ENCODE measurements around the gene KIF23.

Gene KIF23

DNA sequence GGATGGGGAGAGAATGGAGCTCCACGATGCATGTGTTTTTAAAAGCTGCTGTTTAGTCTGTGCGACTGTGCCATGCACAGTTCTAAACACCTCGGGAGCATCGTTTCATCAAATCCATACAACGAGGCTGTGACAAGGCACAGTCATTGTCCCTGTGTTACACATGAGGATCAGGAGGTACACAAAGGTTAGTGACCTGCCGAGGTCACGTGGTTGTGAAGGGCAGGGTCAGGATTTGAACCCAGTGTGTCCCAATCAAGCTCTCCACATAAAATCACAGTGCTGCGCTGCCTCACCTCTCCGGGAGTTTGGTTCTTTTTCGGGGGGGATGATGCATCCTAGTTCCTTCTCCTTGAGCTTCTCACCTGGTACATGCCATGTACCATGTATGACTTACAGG is 18.7 kb upstream of the KIF23 start:
- DNase-seq: no peak

DNA sequence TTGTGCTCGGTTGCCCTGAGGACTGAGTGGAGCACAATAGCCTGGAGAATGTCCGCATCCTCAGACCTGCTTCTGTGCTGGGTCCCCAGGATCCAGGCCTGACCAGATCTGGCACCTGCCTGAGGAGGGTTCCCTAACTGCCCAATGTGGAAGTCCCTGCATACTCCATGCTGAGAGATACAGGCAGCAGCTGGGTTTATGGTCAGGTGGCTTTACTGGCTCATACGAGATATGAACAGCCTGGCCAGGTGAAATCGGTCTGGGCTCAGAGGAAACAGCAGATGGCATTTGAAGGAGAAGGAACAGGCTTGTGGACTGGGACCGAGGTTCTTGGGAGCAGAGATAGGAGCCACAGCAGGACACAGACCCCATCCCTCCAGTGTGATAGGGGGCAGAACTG is 18.2 kb upstream of the KIF23 start:
- DNase-seq: no peak

DNA sequence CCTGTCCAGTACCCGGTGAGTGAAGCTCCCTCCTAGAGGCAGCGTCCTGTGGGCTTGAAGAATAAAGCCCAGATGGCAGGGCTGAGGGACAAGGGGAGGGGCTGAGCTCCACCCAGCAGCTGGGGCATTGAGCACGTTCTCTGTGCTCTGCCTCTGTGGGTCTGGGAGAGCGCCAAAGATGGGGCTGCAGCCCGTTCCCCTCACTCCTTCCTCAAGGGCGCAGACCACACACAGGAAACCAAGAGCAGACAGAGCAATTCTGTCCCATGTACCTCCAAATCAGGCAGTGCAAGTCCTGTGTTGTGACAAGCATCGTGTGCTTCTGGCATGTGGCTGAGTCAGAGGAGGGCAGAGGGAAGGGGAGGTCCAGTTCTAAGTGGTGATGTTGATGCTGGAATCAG is 15.7 kb upstream of the KIF23 start:
- no peak for DNase-seq

DNA sequence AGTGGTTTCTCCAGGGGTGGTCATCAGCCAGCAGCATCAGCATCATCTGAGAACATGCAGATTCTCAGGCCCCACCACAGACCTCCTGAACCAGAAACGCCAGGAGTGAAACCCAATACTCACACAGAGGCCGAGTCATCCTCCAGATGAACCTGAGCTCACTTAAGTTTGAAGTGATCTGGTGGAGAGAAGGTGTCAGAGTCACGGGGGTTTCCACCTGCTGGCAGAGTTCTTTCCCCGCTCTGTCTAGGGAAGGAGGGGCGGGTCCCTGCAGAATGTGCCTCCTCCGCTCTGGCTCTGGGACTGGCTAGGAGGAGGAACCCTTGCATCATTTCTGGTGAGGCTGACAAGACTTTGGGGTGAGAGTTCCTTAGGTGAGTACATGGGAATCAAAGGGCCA is 13.3 kb upstream of the KIF23 start:
- DNase-seq: no peak

DNA sequence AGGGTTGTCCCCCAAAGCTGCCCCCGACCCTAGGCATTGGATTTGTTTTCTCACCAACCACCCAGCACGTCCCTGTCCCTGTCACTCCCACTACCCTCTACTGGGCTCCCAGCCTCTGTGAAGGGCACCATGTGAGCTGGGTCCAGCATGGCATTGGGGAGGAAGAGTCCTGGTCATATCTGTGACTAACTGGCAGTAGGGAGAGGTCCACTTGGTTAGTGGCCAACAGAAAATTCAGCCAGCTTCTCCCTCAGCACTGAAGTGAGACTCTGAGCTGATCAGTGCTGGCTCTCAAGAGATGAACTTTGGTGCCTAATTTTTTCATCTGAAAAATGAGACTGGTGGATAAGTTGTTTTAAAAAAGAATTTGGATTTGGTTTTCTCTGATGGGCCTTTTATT is 11.3 kb upstream of the KIF23 start:
- DNase-seq: no peak

DNA sequence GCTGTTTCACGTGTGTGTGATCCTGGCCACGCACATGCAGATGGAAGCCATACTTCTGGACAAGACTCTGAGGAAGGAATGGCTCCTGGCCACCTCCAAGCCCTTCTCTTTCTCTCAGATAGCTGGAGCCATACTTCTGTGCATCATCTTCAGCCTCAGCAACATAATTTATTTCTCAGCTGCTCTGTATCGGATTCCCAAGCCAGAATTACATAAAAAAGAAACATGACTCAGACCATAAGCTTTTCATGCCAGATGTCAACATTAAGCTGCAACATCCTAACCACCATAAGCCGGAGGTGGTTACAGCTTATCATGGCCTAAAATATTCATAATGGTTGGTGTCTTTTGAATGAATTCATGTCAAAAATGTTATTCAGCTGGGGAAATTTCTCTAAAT is 10.6 kb upstream of the KIF23 start:
- DNase-seq: no peak

DNA sequence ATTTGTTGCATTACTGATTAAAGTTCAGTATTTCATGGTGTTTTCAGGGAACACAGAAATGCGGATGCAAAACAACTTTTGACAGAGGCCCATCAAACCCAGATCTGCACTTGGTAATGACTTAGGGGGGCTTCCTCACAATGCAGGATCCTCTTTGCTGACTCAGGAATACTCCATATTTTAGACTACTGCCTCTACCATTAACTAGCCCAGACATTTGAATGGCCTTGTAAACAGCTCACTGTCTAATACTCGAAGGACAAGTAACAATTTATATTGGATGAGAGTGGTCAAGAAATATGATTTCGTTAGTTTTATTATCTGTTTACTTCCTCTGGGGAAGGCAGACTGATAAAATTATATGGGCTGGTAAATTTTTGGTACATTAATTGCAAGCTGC is 9.0 kb upstream of the KIF23 start:
- DNase-seq: no peak

DNA sequence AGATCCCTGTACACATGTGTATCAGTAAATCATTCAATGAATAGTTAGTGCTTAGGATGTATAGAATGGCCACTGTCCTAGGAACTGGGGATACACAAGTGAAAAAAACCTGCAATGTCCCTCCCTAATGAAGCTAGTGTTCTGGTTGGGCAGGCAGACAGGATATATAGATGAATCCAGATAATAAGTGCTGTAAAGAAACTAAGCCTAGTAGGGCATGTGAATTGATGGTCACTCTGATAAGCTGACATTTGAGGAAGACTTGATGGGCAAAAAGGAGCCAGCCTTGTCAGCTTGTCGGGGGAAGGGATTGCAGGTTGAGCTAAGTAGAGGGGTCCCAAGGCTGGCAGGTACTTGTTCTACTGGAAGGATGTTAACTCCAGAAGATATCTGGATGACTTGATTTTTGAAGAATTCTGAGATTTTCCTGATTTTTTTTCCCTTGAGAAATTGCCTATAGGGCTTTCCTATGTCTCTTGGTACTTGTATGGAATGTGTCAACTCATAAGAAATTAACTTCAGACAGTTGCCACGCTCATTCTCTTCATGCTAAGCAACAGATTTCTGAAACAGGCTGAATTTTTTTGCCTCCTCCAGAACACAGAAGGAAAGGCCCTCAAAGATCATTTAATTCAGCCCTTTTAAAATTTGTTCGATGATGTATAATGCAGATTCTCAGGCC is 6.3 kb upstream of the KIF23 start:
- no peak for DNase-seq

DNA sequence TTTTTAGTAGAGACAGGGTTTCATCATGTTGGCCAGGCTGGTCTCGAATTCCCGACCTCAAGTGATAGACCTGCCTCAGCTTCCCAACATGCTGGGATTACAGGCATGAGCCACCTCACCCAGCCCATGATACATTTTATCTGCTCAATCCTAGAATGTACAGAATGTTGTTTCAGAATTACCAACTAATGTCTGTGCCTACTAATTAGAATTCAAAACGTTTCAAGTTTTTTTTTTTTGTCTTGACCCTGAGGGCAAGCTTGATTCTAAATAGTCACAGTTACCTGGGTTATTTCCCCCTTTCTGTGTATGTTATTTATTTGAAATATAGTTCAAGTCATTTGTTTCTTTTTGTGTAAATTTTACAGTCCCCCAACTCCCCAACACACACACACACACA is 5.3 kb upstream of the KIF23 start:
- no peak for DNase-seq

DNA sequence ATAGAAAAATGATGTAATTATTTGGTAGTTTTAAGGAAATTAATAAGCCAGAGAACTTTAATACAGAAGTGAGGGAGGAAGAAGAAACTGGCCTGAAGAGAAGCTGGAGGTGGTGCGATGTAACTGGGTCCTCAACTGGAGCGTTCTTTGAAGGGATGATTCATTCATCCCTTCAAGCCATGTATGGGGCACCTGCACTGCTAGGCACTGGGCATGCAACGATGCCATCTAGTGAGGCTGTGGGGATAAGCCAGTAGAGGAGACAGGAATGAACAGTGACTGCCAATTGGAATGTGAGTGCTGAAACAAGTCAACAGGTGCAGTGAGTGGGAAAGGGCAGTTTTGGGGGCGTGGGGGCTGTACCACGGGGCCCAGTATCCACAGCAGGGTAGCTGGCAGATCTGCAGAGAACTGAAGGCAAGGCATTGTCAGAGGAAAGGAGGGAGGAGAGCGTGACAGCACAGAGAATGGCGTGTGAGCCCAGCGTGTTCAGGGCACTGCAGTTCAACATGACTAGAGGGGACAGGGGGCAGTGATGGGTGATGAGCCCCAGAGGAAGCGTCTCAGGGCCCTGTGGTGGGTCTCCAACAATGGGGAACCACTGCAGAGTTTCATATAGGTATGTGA is 3.8 kb upstream of the KIF23 start:
- no peak for DNase-seq

DNA sequence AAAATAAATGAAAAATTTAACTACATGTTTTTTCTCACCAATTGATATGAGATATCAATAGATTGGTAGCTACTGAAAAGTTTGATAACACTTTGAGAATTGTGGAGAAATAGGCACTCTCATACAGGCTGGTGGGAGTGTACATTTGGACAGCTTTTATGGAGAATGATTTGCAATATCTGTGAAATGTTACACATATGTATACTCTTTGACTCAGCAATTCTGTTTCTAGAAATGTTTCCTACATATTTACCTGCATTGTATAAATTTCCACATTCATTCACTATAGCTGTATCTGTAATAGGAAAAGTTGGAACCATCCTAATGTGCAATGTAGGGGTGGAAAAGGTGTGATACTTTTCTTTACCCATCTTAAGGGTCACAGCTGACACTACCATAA is 1.9 kb upstream of the KIF23 start:
- DNase-seq: no peak

DNA sequence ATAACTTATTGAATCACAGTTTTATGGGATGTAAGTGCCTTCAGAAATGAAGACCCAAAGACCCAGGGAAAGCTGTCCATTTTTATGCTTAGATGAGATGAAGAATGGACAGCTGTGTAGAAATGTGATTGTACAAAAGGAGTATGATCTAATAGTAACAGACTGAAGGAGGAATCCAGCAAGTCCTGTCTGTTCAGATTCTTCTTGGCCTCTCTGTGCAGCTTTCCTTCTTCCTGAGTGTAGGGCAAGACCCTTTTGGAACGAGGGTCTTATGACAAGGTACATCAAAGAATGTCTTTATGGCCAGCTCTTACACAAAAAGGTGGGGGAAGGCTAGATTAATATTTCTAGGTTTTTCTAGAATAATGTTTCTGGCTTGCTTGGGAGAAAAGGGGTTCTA is 1.4 kb upstream of the KIF23 start:
- DNase-seq: no peak

DNA sequence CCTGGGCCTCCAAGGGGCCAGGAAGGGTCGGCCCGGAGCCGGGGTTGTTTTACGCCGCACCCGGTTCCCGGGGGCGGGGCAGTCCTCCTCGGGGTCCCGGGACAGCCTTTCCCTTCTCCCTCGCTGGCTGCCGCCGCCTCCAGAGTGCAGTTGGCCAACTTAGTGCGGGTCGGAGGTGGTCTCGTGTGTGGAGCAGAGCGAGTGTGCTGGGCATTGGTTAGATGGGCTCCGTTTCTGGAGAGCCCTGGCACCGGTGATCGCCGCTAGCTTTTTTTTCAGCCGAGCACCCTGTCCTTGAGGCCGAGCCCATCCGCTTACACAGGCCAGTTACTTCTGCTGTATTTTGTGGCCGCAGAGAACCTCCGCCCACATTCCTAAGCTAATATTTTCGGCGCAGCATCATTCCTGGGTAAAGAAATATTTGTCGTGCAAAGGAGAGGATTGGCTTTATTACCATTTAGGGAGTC is 585 bp downstream of the KIF23 start:
- DNase-seq: no peak

DNA sequence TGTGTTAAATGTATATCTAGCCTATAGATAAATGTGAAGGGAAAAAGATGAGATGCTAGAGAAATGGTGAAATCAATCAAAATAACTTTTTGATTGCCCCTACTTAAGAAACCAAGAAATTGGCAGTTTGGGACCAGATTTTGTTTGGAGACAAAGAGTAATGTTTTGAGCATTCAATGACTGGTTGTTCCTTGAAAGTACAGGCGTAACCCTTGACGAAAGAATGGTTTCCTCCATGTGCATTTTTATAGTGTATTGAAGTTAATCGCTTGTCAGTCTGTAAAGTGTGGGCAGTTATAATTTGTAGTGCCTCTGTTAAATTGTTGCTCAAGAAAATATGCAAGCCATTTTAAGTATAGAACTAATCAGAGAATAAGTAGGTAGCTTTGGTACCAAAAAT is 1.2 kb downstream of the KIF23 start:
- no peak for DNase-seq

DNA sequence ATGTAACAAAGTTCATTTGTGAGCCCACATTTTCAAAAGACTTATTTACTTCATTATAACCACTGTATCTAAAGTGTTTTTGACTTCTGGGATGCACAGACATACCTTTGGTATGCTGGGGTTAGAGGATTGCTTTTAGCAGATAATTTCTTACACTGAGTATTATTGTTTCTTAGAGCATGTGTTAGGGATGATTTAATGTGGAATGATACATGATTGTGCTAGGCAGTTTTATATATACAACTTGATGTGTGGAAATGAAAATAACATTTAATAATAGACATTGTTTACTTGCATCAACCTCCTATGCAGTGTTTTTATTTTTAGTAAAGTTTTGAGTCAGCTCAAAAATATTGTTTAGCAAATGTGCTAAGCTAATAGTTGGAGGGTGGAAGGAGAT is 3.4 kb downstream of the KIF23 start:
- no peak for DNase-seq

DNA sequence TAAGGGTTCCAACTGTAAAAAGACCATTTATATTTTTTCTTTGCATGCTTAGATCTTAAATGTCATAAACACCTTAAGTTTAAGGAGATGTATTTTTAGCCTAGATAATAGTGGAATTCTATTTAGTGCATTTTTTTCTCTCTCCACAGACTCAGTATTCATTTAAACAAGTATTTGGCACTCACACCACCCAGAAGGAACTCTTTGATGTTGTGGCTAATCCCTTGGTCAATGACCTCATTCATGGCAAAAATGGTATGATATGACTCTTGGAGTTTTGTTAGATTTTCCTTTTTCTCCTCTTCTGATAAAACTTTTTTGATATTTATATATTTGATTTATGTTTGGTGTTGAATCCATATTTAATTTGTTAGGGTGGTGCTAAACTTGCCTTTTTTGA is 7.3 kb downstream of the KIF23 start:
- DNase-seq: no peak

DNA sequence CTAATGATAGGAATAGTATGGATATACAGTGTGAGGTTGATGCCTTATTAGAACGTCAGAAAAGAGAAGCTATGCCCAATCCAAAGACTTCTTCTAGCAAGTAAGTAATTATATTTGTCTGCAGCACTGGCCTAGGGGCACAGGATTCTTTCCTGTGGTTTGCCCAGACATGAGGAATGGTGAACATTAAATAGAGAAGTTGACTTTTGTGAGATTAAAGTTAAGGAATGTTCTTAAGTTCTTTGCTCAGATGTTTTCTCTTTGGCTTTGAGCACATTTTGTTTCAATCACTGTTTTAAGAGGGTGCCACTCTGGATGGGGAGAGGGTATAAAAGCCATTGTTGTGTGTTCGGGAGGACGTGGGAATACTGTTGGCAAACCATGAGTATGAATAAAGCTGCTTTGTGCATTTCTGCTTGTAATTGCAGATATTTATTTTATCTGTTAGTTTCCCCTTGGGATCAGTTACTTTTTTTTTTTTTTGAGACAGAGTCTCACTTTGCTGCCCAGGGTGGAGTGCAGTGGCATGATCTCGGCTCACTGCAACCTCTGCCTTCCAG is 8.3 kb downstream of the KIF23 start:
- no peak for DNase-seq

DNA sequence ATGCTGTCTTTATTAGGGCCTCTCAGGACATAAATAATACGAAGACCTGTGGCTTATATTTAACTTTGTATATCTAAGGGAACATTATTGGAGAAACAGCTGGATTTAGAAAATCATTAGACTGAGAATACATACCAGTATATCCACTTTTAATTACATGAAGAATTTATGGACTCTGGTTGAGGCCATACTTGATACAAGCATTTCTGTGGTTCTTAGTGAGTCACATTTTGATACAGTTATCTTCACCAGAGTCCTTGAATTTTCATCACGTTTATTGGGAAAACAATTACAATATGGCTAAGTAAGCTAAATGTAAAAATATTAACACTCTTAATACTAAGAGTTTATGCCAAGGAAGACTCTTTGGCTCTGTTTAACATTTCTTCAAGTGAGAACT is 9.9 kb downstream of the KIF23 start:
- no peak for DNase-seq

DNA sequence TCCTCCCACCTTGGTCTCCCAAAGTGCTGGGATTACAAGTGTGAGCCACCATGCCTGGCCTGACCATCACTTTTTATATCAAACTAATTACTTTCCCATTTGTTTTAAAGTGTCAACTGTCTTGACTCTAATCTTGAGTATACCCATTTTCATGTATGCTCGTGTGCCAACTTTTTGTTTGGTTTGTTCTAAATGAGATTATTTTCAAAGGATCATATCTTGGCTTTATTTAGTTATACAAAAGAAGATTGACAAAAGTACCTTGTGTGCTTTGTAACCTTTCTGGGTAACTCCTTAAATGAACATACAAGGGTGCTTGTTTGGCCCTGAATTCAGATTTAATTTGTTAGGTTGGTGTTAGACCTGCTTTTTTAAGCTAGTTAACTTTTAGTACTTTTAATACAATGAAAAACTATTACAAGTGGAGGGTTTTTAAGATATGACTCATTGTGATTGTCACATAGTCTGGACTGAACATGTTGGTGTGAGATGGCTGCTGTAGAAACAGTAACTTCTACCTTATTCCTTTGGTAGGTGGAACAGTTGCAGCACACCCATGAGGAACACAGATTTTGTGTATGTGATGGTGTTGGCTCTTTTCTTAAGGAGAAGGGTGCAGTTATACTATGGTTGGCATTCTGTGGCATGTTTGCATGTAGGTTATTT is 10.7 kb downstream of the KIF23 start:
- DNase-seq: no peak

DNA sequence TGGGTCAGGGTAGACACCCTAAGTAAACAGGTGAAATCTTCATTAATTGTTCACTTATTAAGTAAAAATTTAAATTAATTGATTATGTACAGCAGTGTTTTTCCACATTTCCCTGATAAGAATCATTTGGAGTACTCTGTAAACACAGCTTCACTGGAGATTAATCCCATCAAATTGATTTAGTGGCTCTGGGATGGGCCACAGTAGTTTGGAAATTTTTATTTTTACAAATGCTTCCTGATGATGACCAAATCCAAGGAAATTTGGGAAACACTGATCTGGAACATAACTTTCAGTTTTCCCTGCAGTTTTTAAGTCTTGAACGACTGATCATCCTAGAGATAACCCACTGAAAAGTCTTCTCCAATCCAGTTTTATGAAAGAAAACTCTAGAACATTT is 19.7 kb downstream of the KIF23 start:
- DNase-seq: no peak

DNA sequence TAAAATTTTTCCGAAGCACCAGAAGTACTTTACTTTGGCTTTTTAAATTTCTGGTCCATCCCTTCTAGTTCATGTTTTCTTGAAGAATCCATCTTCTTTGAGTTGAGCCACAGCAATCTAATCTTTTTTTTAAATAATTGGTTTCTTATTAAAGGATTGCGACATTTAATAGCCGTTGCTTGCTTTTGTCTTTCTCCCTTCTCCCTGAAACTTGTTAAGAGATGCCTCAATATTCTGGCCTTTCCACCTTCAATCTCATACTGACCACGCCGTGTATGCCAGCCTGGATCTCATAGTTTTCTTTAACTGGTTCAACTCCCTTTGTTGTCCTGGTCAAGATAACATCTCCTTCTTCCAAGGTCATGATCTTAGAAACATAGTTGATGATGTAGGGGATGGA is 20.1 kb downstream of the KIF23 start:
- DNase-seq: no peak

DNA sequence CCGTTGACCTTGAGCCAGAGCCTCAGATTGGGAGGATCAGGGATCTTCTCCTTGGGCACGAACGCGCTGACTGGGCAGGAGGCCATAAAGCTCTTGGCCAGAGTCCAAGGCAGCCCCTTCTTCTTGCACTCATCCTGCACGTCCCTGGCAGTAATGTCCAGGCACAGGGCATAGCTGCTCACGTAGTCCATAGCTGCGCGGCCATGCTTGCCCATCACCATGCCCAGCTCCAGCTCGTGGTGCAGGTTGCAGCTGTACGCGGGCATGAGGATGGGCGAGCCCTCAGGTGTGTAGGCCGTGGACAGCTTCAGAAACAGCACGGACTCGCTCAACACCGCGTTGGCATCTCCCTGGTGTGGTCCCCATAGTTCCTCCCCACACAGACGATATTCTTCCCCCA is 20.5 kb downstream of the KIF23 start:
- no peak for DNase-seq

DNA sequence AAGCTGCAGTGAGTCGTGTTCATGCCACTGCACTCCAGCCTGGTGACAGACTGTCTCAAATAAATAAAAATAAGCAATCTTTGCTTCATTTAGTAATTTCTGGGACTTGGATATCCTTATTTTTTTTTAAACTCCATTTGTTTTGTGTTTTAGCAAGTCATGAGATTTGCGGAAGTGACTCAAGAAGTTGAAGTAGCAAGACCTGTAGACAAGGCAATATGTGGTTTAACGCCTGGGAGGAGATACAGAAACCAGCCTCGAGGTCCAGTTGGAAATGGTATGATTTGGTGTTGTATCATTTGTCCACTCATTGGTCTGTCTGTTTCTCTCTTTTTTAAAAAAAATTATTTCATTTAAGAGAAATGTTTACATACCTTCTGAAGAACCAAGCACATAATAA is 21.8 kb downstream of the KIF23 start:
- no peak for DNase-seq

DNA sequence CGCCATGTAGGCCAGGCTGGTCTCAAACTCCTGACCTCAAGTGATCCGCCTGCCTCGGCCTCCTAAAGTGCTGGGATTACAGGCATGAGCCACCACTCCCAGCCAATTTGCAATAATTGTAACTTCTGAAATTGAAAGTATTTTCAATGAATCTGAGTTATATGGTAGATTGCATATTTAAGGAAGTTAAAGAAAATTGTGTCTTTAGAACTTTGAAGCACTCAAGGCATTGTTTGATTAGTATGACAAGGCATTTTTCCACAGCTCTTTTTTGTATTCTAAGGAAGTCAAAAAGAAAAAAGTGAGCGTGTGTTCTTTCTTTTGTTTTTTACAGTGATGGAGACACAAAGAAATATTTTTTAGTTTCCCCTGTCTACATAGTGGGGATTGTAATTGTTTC is 22.8 kb downstream of the KIF23 start:
- no peak for DNase-seq
